Measurements from ENCODE around the gene OR10AD1. TPM values are rescaled to one million over a fixed set of nuclear protein-coding genes. Genes with fewer than 3 reads are reported as not detected.
A peak's percentile ranks its signal among the peaks of the same experiment; 100 is the strongest.

The OR10AD1 gene
- total and polyA plus RNA-seq, 9 of the 15 experiments (the other 6 are each of a cell fraction or from before 2014, with no cell fraction given) = not detected

DNA sequence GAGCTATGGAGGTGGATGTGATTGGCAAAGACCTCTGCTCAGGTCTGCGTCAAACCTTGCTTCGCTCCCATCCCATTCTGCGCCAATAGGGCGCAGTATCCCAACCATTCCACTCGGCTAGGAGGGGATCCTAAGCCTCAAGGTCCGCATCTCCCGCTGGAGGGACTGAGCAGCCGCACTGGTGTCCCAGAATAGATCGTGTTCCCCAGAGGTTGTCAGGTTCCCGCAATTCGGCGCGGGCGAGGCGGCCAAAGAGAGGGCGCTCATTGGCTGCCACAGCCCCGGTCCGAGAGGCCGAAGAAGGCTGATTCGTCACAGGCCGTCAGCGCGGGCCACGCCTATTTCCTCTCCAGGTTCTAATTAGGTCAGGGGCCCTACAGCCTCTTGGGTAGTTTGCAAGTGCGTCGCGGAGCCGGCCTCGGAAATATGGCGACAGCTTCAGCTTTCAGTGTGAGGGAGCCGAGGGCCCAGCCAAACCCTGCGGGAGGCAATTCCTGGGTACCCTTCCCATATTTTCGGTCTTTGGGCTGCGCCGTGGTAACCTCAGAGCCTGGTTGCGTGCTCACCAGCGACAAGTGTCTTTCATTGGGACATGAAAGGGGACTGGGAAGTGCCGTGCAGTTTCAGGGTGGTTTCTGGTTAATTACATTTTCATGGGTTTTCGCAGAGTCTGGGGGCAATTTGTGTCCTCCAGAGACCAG is 5.0 kb downstream of the OR10AD1 start (continued):
- TF ChIP-seq RUNX1 (IDR thresholded peaks at IDR 0.05; ENCODE audit: low read depth) (no peak), RHOXF2B (CRISPR knock-in tag; conservative IDR thresholded peaks at IDR 0.05) (no peak), GTF2F1 (IDR thresholded peaks at IDR 0.05; ENCODE audit: low read depth, low read length) (peak; percentile 53; the same call in 1 of the 2 replicates), SP2 (IDR thresholded peaks at IDR 0.05; ENCODE audit: extremely low read depth, low read depth, low read length, poor library complexity, severe bottlenecking) (no peak), FIP1L1 (IDR thresholded peaks at IDR 0.05; ENCODE audit: low read depth, low read length, poor library complexity, severe bottlenecking) (no peak), ZBTB5 (IDR thresholded peaks at IDR 0.05) (no peak), HDAC8 (tag; IDR thresholded peaks at IDR 0.05) (no peak), ZZZ3 (IDR thresholded peaks at IDR 0.05) (no peak), ZNF785 (CRISPR knock-in tag; IDR thresholded peaks at IDR 0.05) (no peak), GTF3C2 (IDR thresholded peaks at IDR 0.05; ENCODE audit: borderline replicate concordance, extremely low read depth, insufficient read length) (no peak), EZH2 (IDR thresholded peaks at IDR 0.05; ENCODE audit: borderline replicate concordance, low read depth, low read length) (no peak), HNRNPL (IDR thresholded peaks at IDR 0.05; ENCODE audit: low read depth, low read length) (no peak), ZNF830 (CRISPR knock-in tag; IDR thresholded peaks at IDR 0.05) (0 out of 2 replicates have a peak, but pooled peaks have one; percentile 34), ATF7 (IDR thresholded peaks at IDR 0.05) (peak; percentile 86), HOXB6 (CRISPR knock-in tag; IDR thresholded peaks at IDR 0.05; ENCODE audit: borderline replicate concordance) (no peak), E2F3 (CRISPR knock-in tag; IDR thresholded peaks at IDR 0.05) (no peak), ZNF311 (CRISPR knock-in tag; IDR thresholded peaks at IDR 0.05) (no peak)
- TF ChIP-seq, protein P1, sequence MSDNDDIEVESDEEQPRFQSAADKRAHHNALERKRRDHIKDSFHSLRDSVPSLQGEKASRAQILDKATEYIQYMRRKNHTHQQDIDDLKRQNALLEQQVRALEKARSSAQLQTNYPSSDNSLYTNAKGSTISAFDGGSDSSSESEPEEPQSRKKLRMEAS (CRISPR knock-in tag; IDR thresholded peaks at IDR 0.05) = no peak
- TF ChIP-seq, protein P2, sequence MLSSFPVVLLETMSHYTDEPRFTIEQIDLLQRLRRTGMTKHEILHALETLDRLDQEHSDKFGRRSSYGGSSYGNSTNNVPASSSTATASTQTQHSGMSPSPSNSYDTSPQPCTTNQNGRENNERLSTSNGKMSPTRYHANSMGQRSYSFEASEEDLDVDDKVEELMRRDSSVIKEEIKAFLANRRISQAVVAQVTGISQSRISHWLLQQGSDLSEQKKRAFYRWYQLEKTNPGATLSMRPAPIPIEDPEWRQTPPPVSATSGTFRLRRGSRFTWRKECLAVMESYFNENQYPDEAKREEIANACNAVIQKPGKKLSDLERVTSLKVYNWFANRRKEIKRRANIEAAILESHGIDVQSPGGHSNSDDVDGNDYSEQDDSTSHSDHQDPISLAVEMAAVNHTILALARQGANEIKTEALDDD (IDR thresholded peaks at IDR 0.05) = no peak

All from K562 (cell line).